A549 (cell line): ENCODE results near the gene ITPKB.

ENCODE experiments used
- CHD2 ChIP-seq: fragments of 150-350 bp; IDR thresholded peaks from 2 replicates; pipeline ENCODE4 v1.6.1; 2014; ENCODE audit warnings: low read length; ENCODE audit not compliant: partially characterized antibody
- EP300 ChIP-seq, 2 experiments: fragments of >200 bp; sonication (Bioruptor Twin); formaldehyde crosslinking; IDR thresholded peaks; 2 replicates in 1 of 2; 3 replicates in 1 of 2; pipeline ENCODE4 v1.6.1; 2016 to 2017
- JUN ChIP-seq, 2 experiments: fragments of >200 bp; sonication (Bioruptor Twin); formaldehyde crosslinking; IDR thresholded peaks; 2 replicates in 1 of 2; 3 replicates in 1 of 2; pipeline ENCODE4 v1.6.1; 2016 to 2017
- KDM5A ChIP-seq: fragments of 200-600 bp; sonication (generic); IDR thresholded peaks from 2 replicates; pipeline ENCODE4 v1.6.1; 2016; ENCODE audit warnings: antibody characterized with exemption, mild to moderate bottlenecking
- ZC3H11A ChIP-seq: fragments of 450-650 bp; IDR thresholded peaks from 2 replicates; pipeline ENCODE4 v1.6.1; 2014; ENCODE audit warnings: antibody characterized with exemption, mild to moderate bottlenecking
- TF ChIP-seq, protein P1 (sequence below): fragments of >200 bp; sonication (Bioruptor Twin); formaldehyde crosslinking; IDR thresholded peaks from 3 replicates; pipeline ENCODE4 v1.5.1; 2016
- TF ChIP-seq, protein P2 (sequence below): fragments of >200 bp; sonication (Bioruptor Twin); formaldehyde crosslinking; IDR thresholded peaks from 3 replicates; pipeline ENCODE4 v1.6.1; 2016

DNA sequence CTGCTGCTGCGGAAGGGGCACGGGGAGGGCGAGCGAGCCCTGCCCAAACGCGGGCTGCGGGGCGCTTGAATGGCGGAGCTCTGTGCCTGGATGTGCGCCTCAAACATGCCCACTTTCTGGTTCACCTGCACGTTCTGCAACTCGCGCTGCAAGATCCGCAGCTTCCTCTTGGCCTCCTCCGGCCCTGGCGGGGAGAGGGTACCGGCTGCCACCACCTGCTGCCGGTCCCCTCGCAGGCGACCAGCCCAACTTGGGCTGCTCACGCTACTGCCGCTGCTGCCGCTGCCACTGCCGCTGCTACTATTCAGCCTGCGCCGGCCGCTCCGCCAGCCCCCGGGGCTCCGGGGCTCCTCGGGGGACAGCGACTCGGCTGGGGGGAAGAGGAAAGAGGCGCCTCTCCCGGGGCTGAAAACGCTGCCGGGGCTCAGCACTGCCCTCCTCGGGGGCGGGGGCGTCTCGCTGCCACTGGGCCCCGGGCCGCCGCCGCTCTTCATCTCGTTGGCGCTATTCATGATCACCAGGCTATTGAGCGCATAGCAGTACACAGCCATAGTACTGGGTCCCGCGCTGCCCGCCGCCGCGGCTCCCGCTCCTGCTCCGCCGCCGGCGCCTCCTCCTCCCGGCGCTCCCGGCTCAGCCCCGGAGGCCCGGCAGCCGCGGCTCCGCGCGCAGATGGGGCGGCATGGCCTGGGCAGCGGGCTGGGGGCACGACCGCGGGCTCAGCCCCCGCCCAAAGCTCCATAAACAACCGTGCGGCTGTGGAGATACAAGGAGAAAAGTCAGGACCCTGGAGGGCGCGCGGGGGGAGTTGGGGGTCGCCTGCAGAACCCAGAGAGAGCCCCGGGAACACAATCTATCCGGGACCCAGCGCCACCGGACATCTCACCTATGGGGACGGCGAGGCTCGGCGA, 1.9 kb downstream of the ITPKB start:
- TF ChIP-seq, protein P1, sequence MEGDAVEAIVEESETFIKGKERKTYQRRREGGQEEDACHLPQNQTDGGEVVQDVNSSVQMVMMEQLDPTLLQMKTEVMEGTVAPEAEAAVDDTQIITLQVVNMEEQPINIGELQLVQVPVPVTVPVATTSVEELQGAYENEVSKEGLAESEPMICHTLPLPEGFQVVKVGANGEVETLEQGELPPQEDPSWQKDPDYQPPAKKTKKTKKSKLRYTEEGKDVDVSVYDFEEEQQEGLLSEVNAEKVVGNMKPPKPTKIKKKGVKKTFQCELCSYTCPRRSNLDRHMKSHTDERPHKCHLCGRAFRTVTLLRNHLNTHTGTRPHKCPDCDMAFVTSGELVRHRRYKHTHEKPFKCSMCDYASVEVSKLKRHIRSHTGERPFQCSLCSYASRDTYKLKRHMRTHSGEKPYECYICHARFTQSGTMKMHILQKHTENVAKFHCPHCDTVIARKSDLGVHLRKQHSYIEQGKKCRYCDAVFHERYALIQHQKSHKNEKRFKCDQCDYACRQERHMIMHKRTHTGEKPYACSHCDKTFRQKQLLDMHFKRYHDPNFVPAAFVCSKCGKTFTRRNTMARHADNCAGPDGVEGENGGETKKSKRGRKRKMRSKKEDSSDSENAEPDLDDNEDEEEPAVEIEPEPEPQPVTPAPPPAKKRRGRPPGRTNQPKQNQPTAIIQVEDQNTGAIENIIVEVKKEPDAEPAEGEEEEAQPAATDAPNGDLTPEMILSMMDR, result no peak
- no peak for TF ChIP-seq EP300 (IDR thresholded peaks at IDR 0.05)
- no peak for TF ChIP-seq KDM5A
- no peak for TF ChIP-seq JUN (IDR thresholded peaks at IDR 0.05)
- no peak for TF ChIP-seq CHD2
- TF ChIP-seq, protein P2, sequence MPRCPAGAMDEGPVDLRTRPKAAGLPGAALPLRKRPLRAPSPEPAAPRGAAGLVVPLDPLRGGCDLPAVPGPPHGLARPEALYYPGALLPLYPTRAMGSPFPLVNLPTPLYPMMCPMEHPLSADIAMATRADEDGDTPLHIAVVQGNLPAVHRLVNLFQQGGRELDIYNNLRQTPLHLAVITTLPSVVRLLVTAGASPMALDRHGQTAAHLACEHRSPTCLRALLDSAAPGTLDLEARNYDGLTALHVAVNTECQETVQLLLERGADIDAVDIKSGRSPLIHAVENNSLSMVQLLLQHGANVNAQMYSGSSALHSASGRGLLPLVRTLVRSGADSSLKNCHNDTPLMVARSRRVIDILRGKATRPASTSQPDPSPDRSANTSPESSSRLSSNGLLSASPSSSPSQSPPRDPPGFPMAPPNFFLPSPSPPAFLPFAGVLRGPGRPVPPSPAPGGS, result no peak
- no peak for TF ChIP-seq ZC3H11A
